GM12872 (cell line): ENCODE data around the gene FASTKD2.

Experiments used
- CTCF ChIP-seq: IDR thresholded peaks from 3 replicates; pipeline ENCODE4 v1.5.1; 2011; ENCODE audit warnings: low read depth, mild to moderate bottlenecking, low read length, moderate library complexity; ENCODE audit not compliant: insufficient read depth

FASTKD2 gene

GRCh38 chr2:206804326-206804725 lies 38.9 kb downstream of the FASTKD2 start:
- TF ChIP-seq CTCF: no peak

GRCh38 chr2:206805887-206806607 lies 40.6 kb downstream of the FASTKD2 start:
- TF ChIP-seq CTCF: no peak

GRCh38 chr2:206814498-206814897 lies 49.1 kb downstream of the FASTKD2 start:
- TF ChIP-seq CTCF: no peak

DNA sequence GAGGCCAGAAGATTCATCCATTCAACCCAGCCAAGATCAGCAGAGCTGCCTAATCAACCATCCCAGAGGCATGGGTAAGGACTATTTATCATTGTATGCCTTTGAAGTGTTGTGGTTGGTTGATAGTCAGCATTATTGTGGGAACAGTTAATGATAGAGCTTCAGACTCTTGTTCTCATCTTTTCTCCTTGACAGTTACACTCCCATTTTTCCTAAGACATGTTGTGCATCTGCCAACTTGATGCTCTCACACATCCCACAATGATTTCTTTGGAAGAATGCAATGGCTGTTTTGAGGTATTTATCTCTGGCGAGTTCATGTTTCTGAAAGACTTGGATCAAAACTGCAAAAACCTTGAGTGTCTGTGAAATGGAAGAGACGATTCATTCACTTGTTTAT lies 55.4 kb downstream of the FASTKD2 start:
- no peak for TF ChIP-seq CTCF

DNA sequence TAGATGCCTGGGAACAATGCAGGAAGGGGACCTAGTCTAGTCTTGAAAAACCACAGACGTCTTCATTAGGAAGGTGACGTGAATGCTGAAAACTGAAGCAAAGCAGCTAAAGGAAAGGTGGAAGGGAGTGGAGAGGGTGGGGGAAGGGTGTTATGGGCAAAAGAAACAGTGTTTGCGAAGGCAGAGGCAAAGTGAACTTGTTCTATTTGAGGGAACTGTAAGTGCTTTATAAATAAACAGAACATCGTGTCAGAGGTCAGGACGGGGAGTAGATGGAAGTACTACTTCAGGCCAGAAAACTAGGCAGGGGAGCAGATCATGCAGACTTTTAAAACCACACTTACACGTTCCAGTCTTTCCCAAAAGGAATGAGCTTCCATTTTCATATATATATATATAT lies 57.8 kb downstream of the FASTKD2 start:
- TF ChIP-seq CTCF: no peak

DNA sequence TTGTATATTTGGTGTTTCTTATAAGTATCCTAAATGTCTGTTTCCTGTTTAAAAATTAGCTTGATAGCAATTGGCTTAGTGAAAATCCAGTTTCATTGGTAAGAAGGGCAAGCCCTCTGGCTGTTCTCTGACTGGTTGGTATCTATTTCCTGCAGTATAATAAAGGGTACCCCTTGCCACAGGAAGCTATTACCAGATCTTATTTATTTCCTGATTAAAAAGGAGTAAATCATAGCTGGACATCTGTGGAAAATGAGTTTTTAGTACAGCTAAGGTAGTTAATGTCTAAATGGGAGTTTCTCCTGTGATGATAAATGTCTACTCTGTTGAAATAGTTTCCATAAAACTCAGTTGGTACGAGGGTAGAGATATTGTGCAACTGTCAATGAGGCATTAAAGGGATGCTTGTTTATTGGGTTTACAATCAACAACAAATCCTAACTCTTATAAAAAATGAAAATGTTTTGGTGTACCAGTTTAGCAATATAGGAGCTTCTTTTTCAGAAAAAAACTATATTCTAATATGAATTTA lies 58.7 kb downstream of the FASTKD2 start:
- TF ChIP-seq CTCF: no peak

GRCh38 chr2:206824993-206825392 lies 59.6 kb downstream of the FASTKD2 start:
- TF ChIP-seq CTCF: no peak
